OCI-LY1 (cell line): ENCODE measurements around the gene SPTB.

Source experiments
- H2AFZ ChIP-seq: fragments of 200-600 bp; sonication (generic), shearing (Covaris generic); 2 replicates; pipeline ENCODE4 v1.6.0; 2014; ENCODE audit warnings: antibody characterized with exemption, mild to moderate bottlenecking, low read length
- H3F3A ChIP-seq: fragments of 200-600 bp; sonication (generic), shearing (Covaris generic); 2 replicates; pipeline ENCODE4 v1.6.0; 2014; ENCODE audit warnings: mild to moderate bottlenecking, antibody characterized with exemption, low read length, moderate library complexity; ENCODE audit not compliant: insufficient read depth
- H3K27ac ChIP-seq: fragments of 200-600 bp; sonication (generic); 2 replicates; pipeline ENCODE4 v1.5.1; 2014; ENCODE audit warnings: low read length, mixed run types, mild to moderate bottlenecking, low read depth; ENCODE audit not compliant: poor library complexity, severe bottlenecking
- H3K27me3 ChIP-seq: fragments of 200-600 bp; sonication (generic); 2 replicates; pipeline ENCODE4 v1.6.0; 2014; ENCODE audit warnings: antibody characterized with exemption, mild to moderate bottlenecking, low read length, moderate library complexity; ENCODE audit not compliant: insufficient read depth
- H3K36me3 ChIP-seq: fragments of 200-600 bp; sonication (generic); 2 replicates; pipeline ENCODE4 v1.6.1; 2014; ENCODE audit warnings: mild to moderate bottlenecking, antibody characterized with exemption, low read length, moderate library complexity, mixed read lengths; ENCODE audit not compliant: insufficient read depth
- H3K4me1 ChIP-seq: fragments of 200-600 bp; sonication (generic); 2 replicates; pipeline ENCODE4 v1.5.1; 2014; ENCODE audit warnings: mild to moderate bottlenecking, low read length, moderate library complexity; ENCODE audit not compliant: insufficient read depth, severe bottlenecking
- H3K4me2 ChIP-seq: fragments of 200-600 bp; sonication (generic), shearing (Covaris generic); 2 replicates; pipeline ENCODE4 v1.6.1; 2014; ENCODE audit warnings: low read length
- H3K4me3 ChIP-seq: fragments of 200-600 bp; sonication (generic); 2 replicates; pipeline ENCODE4 v1.5.1; 2014; ENCODE audit warnings: low read length, low read depth, mild to moderate bottlenecking, mixed read lengths; ENCODE audit not compliant: poor library complexity, severe bottlenecking
- H3K79me2 ChIP-seq: fragments of 200-600 bp; shearing (Covaris generic); 2 replicates; pipeline ENCODE4 v1.6.1; 2016; ENCODE audit warnings: mixed run types, low read length, mixed read lengths; ENCODE audit not compliant: insufficient read depth
- H3K9ac ChIP-seq: fragments of 200-600 bp; sonication (generic), shearing (Covaris generic); 2 replicates; pipeline ENCODE4 v1.6.1; 2014; ENCODE audit warnings: mild to moderate bottlenecking, low read length, mixed read lengths
- H3K9me2 ChIP-seq: fragments of 200-600 bp; sonication (generic), shearing (Covaris generic); 2 replicates; pipeline ENCODE4 v1.6.1; 2014; ENCODE audit warnings: low read depth, mild to moderate bottlenecking, low read length, mixed read lengths
- H3K9me3 ChIP-seq: fragments of 200-600 bp; shearing (Covaris generic); 2 replicates; pipeline ENCODE4 v1.6.1; 2014; ENCODE audit warnings: low read length, mixed read lengths
- H4K20me1 ChIP-seq: fragments of 200-600 bp; sonication (generic), shearing (Covaris generic); 2 replicates; pipeline ENCODE4 v1.6.0; 2016; ENCODE audit warnings: mild to moderate bottlenecking, low read length; ENCODE audit not compliant: insufficient read depth
- CTCF ChIP-seq: fragments of 200-600 bp; sonication (generic), shearing (Covaris generic); IDR thresholded peaks from 2 replicates; pipeline ENCODE4 v1.5.1; 2017; ENCODE audit warnings: mild to moderate bottlenecking, antibody characterized with exemption, low read length, moderate library complexity, mixed read lengths
- EZH2 ChIP-seq: fragments of 200-600 bp; sonication (generic), shearing (Covaris generic); IDR thresholded peaks from 2 replicates; pipeline ENCODE4 v1.8.0; 2017; ENCODE audit warnings: borderline replicate concordance, mixed run types, mild to moderate bottlenecking, antibody characterized with exemption, low read length, moderate library complexity, mixed read lengths

The SPTB gene

GRCh38 chr14:64713677-64714076, 166.0 kb downstream of the SPTB start:
- peaks cover 10% of the 10 kb centered on the region; the same call in 1 of the 2 replicates for H3K9me3 ChIP-seq
- H3K9me2 ChIP-seq, result no peaks in the 10 kb centered on the region
- TF ChIP-seq EZH2 (no peak), CTCF (no peak)
- H3F3A ChIP-seq, result no peaks in the 10 kb centered on the region
- no peak overlapping the region for H3K4me3 ChIP-seq
- H3K9ac ChIP-seq, result no peak overlapping the region
- H3K27ac ChIP-seq, result no peak overlapping the region
- no peak overlapping the region for H3K4me2 ChIP-seq
- no peaks in the 10 kb centered on the region for H4K20me1 ChIP-seq
- no peaks in the 10 kb centered on the region; the same call in 1 of the 2 replicates for H3K27me3 ChIP-seq
- H3K36me3 ChIP-seq, result no peaks in the 10 kb centered on the region
- no peaks in the 10 kb centered on the region for H3K79me2 ChIP-seq
- no peak overlapping the region for H2AFZ ChIP-seq
- H3K4me1 ChIP-seq, result no peaks in the 10 kb centered on the region

GRCh38 chr14:64711039-64711438, 168.7 kb downstream of the SPTB start:
- no peaks in the 10 kb centered on the region for H3K4me1 ChIP-seq
- H3K79me2 ChIP-seq, result no peaks in the 10 kb centered on the region

GRCh38 chr14:64709126-64709525, 170.6 kb downstream of the SPTB start:
- no peaks in the 10 kb centered on the region for H4K20me1 ChIP-seq
- H3F3A ChIP-seq, result no peaks in the 10 kb centered on the region
- H3K4me2 ChIP-seq, result no peak overlapping the region
- no peaks in the 10 kb centered on the region for H3K79me2 ChIP-seq
- no peaks in the 10 kb centered on the region; the same call in 1 of the 2 replicates for H3K27me3 ChIP-seq
- no peak overlapping the region for H3K9ac ChIP-seq
- no peak overlapping the region for H3K4me3 ChIP-seq
- TF ChIP-seq CTCF, result no peak
- TF ChIP-seq EZH2, result no peak
- H2AFZ ChIP-seq, result no peak overlapping the region
- H3K27ac ChIP-seq, result no peak overlapping the region
- H3K9me2 ChIP-seq, result no peaks in the 10 kb centered on the region
- peaks cover 7% of the 10 kb centered on the region; the same call in 1 of the 2 replicates for H3K9me3 ChIP-seq
- H3K36me3 ChIP-seq, result no peaks in the 10 kb centered on the region
- no peaks in the 10 kb centered on the region for H3K4me1 ChIP-seq

More at GRCh38 chr14:64711039-64711438, 168.7 kb downstream of the SPTB start:
- no peak overlapping the region for H3K4me3 ChIP-seq
- no peaks in the 10 kb centered on the region for H3K9me2 ChIP-seq
- no peaks in the 10 kb centered on the region for H4K20me1 ChIP-seq
- H3K9me3 ChIP-seq, result peaks cover 10% of the 10 kb centered on the region; the same call in 1 of the 2 replicates
- no peak overlapping the region for H3K4me2 ChIP-seq
- H3K9ac ChIP-seq, result no peak overlapping the region
- no peaks in the 10 kb centered on the region; the same call in 1 of the 2 replicates for H3K27me3 ChIP-seq
- TF ChIP-seq CTCF (no peak), EZH2 (no peak)
- no peak overlapping the region for H2AFZ ChIP-seq
- H3K36me3 ChIP-seq, result no peaks in the 10 kb centered on the region
- H3K27ac ChIP-seq, result no peak overlapping the region
- no peaks in the 10 kb centered on the region for H3F3A ChIP-seq
